A673 (cell line): ENCODE measurements around the gene GRIPAP1. TPM values are rescaled to one million over a fixed set of nuclear protein-coding genes. Genes with fewer than 3 reads are reported as not detected.
A peak's percentile ranks its signal among the peaks of the same experiment; 100 is the strongest.

Experiments used
- Bru-seq: library from RNA; stranded (reverse); fragments of 400-500 nt; gene quantifications from one replicate; lab custom pipeline; 2021; lab: Mats Ljungman, UMichigan
- BruChase-seq, 2 experiments: library from RNA; stranded (reverse); fragments of 400-500 nt; gene quantifications; one replicate each; lab custom pipeline; 2021; lab: Mats Ljungman, UMichigan
- BruUV-seq: library from RNA; stranded (reverse); fragments of 400-500 nt; replicated peaks from 2 replicates; lab custom pipeline; 2021; lab: Mats Ljungman, UMichigan
- CTCF ChIA-PET: fragments of 300-600 bp; sonication (Branson Sonifier 250); formaldehyde crosslinking; loops from one replicate; lab custom pipeline; 2022; ENCODE audit warnings: antibody characterized with exemption; lab: Charles Lee
- POLR2A ChIA-PET: fragments of 300-600 bp; sonication (Branson Sonifier 250); formaldehyde crosslinking; loops from one replicate; lab custom pipeline; 2022; ENCODE audit warnings: antibody characterized with exemption; ENCODE audit not compliant: low non-redundant PET; lab: Charles Lee
- DNase-seq: peaks from one replicate; pipeline ENCODE4 v3.0.0-alpha.2; 2015; ENCODE audit warnings: low spot score
- H3K27ac ChIP-seq: fragments of 200-600 bp; sonication (generic); 2 replicates; pipeline ENCODE4 v1.5.1; 2016; ENCODE audit warnings: mixed run types, low read depth, mild to moderate bottlenecking, mixed read lengths, antibody characterized with exemption, low read length; ENCODE audit not compliant: poor library complexity, severe bottlenecking
- H3K27me3 ChIP-seq: fragments of 200-600 bp; sonication (generic); replicated peaks from 2 replicates; pipeline ENCODE4 v1.6.1; 2017; ENCODE audit warnings: mixed run types, low read depth, mild to moderate bottlenecking, mixed read lengths, antibody characterized with exemption, low read length; ENCODE audit not compliant: insufficient read depth, poor library complexity
- H3K36me3 ChIP-seq: fragments of 200-600 bp; sonication (generic); 2 replicates; pipeline ENCODE4 v1.6.1; 2016; ENCODE audit warnings: mixed run types, mild to moderate bottlenecking, mixed read lengths, antibody characterized with exemption, low read length; ENCODE audit not compliant: insufficient read depth, poor library complexity, severe bottlenecking
- H3K4me1 ChIP-seq: fragments of 200-600 bp; sonication (generic); 2 replicates; pipeline ENCODE4 v1.6.1; 2017; ENCODE audit warnings: mixed run types, mild to moderate bottlenecking, mixed read lengths, antibody characterized with exemption, low read length; ENCODE audit not compliant: insufficient read depth, poor library complexity, severe bottlenecking
- H3K4me3 ChIP-seq: fragments of 200-600 bp; sonication (generic); 2 replicates; pipeline ENCODE4 v1.5.1; 2016; ENCODE audit warnings: low read depth, mixed run types, mild to moderate bottlenecking, mixed read lengths, low read length; ENCODE audit not compliant: poor library complexity, severe bottlenecking
- H3K9me3 ChIP-seq: fragments of 200-600 bp; sonication (generic); 2 replicates; pipeline ENCODE4 v1.6.1; 2016; ENCODE audit warnings: mixed run types, low read depth, mild to moderate bottlenecking, mixed read lengths, antibody characterized with exemption, low read length; ENCODE audit not compliant: poor library complexity, severe bottlenecking
- EZH2 ChIP-seq: fragments of 200-600 bp; sonication (generic); IDR thresholded peaks from 2 replicates; pipeline ENCODE4 v1.6.1; 2017; ENCODE audit warnings: borderline replicate concordance, low read depth, mild to moderate bottlenecking, mixed read lengths, antibody characterized with exemption, low read length; ENCODE audit not compliant: poor library complexity, severe bottlenecking
- intact Hi-C: fragments of 100-400 bp; cut with micrococcal nuclease; formaldehyde crosslinking; loops from one replicate; pipeline ENCODE4 v1.10.0; 2022; ENCODE audit not compliant: unreplicated experiment
- long read RNA-seq: library from polyadenylated mRNA; stranded (forward); transcript quantifications from one replicate; pipeline ENCODE4 v2.0.0, GENCODE V29; 2022
- total RNA-seq: library from RNA; stranded (reverse); gene quantifications from 2 replicates; pipeline ENCODE4 v1.2.3, GENCODE V29; 2021
- TF ChIP-seq, protein P1 (sequence below): fragments of 300-800, 200-600 bp; sonication (generic); conservative IDR thresholded peaks from 2 replicates; pipeline ENCODE4 v1.5.1; 2017; ENCODE audit warnings: low read depth, mild to moderate bottlenecking, antibody characterized with exemption, low read length, moderate library complexity, mixed read lengths

GRIPAP1 gene, protein sequence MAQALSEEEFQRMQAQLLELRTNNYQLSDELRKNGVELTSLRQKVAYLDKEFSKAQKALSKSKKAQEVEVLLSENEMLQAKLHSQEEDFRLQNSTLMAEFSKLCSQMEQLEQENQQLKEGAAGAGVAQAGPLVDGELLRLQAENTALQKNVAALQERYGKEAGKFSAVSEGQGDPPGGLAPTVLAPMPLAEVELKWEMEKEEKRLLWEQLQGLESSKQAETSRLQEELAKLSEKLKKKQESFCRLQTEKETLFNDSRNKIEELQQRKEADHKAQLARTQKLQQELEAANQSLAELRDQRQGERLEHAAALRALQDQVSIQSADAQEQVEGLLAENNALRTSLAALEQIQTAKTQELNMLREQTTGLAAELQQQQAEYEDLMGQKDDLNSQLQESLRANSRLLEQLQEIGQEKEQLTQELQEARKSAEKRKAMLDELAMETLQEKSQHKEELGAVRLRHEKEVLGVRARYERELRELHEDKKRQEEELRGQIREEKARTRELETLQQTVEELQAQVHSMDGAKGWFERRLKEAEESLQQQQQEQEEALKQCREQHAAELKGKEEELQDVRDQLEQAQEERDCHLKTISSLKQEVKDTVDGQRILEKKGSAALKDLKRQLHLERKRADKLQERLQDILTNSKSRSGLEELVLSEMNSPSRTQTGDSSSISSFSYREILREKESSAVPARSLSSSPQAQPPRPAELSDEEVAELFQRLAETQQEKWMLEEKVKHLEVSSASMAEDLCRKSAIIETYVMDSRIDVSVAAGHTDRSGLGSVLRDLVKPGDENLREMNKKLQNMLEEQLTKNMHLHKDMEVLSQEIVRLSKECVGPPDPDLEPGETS
- 64.0 and 65.6 TPM in 2 replicates for total RNA-seq
- Bru-seq, nascent RNA, result percentile 69 among the genes with signal in this experiment
- percentile 80 among the genes with signal in this experiment for BruChase-seq, experiment 1, labeled RNA remaining after a 2-hour chase
- percentile 89 among the genes with signal in this experiment for BruChase-seq, experiment 2, labeled RNA remaining after a 6-hour chase
- long read RNA-seq, transcript GRIPAP1-201 (26 exons, 3,031 nt), result major isoform, 25 of 67 reads
- long read RNA-seq, partial matches to known transcripts, result 17 of 67 reads
- long read RNA-seq, other reads (novel, unspliced or antisense), result 25 of 67 reads

DNA sequence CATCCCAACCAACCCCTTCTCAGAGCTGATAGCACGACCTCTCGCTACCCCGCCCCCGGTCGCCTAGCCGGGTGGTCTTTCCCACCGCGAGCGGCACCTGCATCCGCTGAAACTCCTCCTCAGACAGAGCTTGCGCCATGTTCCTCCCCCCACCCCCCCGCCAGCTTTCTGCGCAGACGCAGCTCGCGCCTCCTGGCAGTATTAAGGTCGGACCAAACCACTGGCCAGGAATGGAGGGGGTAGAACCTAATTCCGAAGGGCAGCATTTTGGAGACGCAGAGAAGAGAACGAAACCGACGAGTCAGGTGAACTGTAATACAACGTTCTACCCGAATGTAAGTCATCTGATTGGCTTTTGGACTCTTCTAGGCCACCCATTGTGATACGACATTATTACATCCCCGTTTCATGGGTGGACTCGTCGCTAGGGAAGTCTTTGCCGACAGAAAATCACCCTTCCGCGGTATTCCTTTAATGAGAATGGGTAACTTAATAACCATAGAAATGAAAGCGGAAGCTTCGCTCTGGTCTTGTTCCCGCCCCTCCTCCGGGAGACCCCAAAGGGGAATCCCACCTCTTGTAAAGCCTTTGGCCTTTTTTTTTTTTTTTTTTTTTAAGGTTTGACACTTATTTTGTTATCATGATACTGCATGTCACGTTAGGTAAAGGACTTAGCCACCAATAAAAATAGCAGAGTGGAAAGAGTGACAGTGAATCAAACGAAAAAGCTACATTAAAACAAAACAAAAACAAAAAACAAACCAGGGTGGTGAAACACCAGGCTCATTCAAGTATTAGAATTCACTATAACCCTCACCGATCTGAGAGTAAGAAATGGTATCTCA, at the start of gene GRIPAP1:
Gene GRIPAP1 (minus strand): TSS at position 174 of the 845 bp plus-strand sequence. CDS start 35 bp downstream, at position 139.
- BruUV-seq, result TSS peak; percentile 91
- Histone ChIP-seq H3K4me1 (no peaks in the 10 kb centered on the region), H3K9me3 (no peaks in the 10 kb centered on the region), H3K36me3 (peaks cover 12% of the 10 kb centered on the region), H3K27me3 (no peaks in the 10 kb centered on the region), H3K27ac (peak within 1 kb of the TSS; percentile 98), H3K4me3 (peak within 1 kb of the TSS; percentile 66)
- POLR2A ChIA-PET, result no interaction called here
- peak; percentile 90 for DNase-seq
- CTCF ChIA-PET, result interaction anchor here (0.7 kb wide), 2 partner anchors 154 to 188 kb away, joined by 5 to 9 read pairs; no protein-coding TSS in a partner anchor
- intact Hi-C loops, result no loop called here
- TF ChIP-seq, protein P1, sequence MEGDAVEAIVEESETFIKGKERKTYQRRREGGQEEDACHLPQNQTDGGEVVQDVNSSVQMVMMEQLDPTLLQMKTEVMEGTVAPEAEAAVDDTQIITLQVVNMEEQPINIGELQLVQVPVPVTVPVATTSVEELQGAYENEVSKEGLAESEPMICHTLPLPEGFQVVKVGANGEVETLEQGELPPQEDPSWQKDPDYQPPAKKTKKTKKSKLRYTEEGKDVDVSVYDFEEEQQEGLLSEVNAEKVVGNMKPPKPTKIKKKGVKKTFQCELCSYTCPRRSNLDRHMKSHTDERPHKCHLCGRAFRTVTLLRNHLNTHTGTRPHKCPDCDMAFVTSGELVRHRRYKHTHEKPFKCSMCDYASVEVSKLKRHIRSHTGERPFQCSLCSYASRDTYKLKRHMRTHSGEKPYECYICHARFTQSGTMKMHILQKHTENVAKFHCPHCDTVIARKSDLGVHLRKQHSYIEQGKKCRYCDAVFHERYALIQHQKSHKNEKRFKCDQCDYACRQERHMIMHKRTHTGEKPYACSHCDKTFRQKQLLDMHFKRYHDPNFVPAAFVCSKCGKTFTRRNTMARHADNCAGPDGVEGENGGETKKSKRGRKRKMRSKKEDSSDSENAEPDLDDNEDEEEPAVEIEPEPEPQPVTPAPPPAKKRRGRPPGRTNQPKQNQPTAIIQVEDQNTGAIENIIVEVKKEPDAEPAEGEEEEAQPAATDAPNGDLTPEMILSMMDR, result no peak
- no peak for TF ChIP-seq EZH2

DNA sequence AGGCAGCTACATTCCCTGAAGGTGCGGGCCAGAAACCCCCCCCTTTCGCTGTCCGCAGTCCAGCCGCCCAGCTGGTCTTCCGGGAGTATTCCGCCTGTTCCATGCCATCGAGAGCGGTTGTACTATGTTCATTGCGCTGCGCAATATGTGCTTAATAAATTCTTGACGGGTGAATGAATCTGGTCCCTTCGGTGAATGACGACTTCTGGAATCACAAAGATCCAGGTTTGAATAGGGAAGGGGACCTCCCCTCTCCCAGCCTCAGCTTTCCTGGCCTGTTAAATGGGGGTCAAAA, 41.9 kb upstream of the GRIPAP1 start:
- Histone ChIP-seq H3K27me3 (no peaks in the 10 kb centered on the region), H3K9me3 (no peaks in the 10 kb centered on the region), H3K27ac (peak overlapping the region; percentile 64), H3K36me3 (peaks cover 6% of the 10 kb centered on the region), H3K4me3 (peak overlapping the region; percentile 39), H3K4me1 (peaks cover 11% of the 10 kb centered on the region)
- TF ChIP-seq, protein P1, result no peak
- TF ChIP-seq EZH2, result no peak
- intact Hi-C loops, result loop anchor here (1.0 kb wide), 1 partner anchor 127 kb away; no protein-coding TSS in a partner anchor
- ChIA-PET CTCF (no interaction called here), POLR2A (no interaction called here)
- DNase-seq, result no peak
- no TSS peak for BruUV-seq
